Suppressor macrophage treated with lipopolysaccharide for 4 hours (primary cell): ENCODE results near the gene MED27.

Experiments used
- DNase-seq: peaks from one replicate; pipeline ENCODE4 v3.0.0-alpha.2; 2020

The MED27 gene

GRCh38 chr9:131994364-131995125 lies 85.1 kb downstream of the MED27 start:
- no peak for DNase-seq

- no peak for DNase-seq
These were observed 86.6 kb downstream of the MED27 start for GRCh38 chr9:131992906-131993657.

GRCh38 chr9:131987232-131987631 lies 92.4 kb downstream of the MED27 start:
- DNase-seq = no peak

GRCh38 chr9:131986576-131986975 lies 93.1 kb downstream of the MED27 start:
- DNase-seq = no peak

GRCh38 chr9:131986089-131986488 lies 93.6 kb downstream of the MED27 start:
- DNase-seq = no peak

- DNase-seq = no peak
These were observed 95.1 kb downstream of the MED27 start for GRCh38 chr9:131984564-131984963.

GRCh38 chr9:131982671-131983239 lies 96.9 kb downstream of the MED27 start:
- DNase-seq = no peak

GRCh38 chr9:131982102-131982501 lies 97.6 kb downstream of the MED27 start:
- no peak for DNase-seq

- DNase-seq = no peak
These were observed 98.4 kb downstream of the MED27 start for GRCh38 chr9:131981116-131981776.

GRCh38 chr9:131980267-131981016 lies 99.2 kb downstream of the MED27 start:
- DNase-seq = no peak

- peak; percentile 10 for DNase-seq
These were observed 102.4 kb downstream of the MED27 start for GRCh38 chr9:131977109-131977838.

- DNase-seq = peak; percentile 27
These were observed 103.2 kb downstream of the MED27 start for GRCh38 chr9:131976157-131977108.

- DNase-seq = no peak
These were observed 106.8 kb downstream of the MED27 start for GRCh38 chr9:131972889-131973288.

GRCh38 chr9:131971482-131972074 lies 108.1 kb downstream of the MED27 start:
- DNase-seq = no peak

- no peak for DNase-seq
These were observed 110.1 kb downstream of the MED27 start for GRCh38 chr9:131969469-131969989.

GRCh38 chr9:131968632-131969031 lies 111.0 kb downstream of the MED27 start:
- no peak for DNase-seq

GRCh38 chr9:131965841-131966240 lies 113.8 kb downstream of the MED27 start:
- DNase-seq = no peak

GRCh38 chr9:131965103-131965502 lies 114.6 kb downstream of the MED27 start:
- no peak for DNase-seq

- no peak for DNase-seq
These were observed 116.3 kb downstream of the MED27 start for GRCh38 chr9:131963072-131964030.
